Stimulated activated naive CD8-positive, alpha-beta T cell treated with anti-CD3 and anti-CD28 coated beads, Interleukin-15, Interleukin-2, amounts not matched to agents 100 ng/mL and 50 ng/mL, for 24 hours (primary cell): ENCODE measurements around the gene ZCCHC2.

Experiments
- H3K27ac Mint-ChIP-seq: one replicate; pipeline ENCODE4 v1.8.0; 2021; ENCODE audit warnings: mild to moderate bottlenecking, mixed read lengths
- H3K27me3 Mint-ChIP-seq: one replicate; pipeline ENCODE4 v1.8.0; 2021; ENCODE audit warnings: mixed read lengths
- H3K36me3 Mint-ChIP-seq: one replicate; pipeline ENCODE4 v1.8.0; 2021; ENCODE audit warnings: low read depth, mixed read lengths
- H3K4me1 Mint-ChIP-seq: one replicate; pipeline ENCODE4 v1.8.0; 2021; ENCODE audit warnings: low read depth, mixed read lengths
- H3K4me3 Mint-ChIP-seq: one replicate; pipeline ENCODE4 v1.8.0; 2021; ENCODE audit warnings: mild to moderate bottlenecking, mixed read lengths
- H3K9me3 Mint-ChIP-seq: one replicate; pipeline ENCODE4 v1.8.0; 2021; ENCODE audit warnings: mixed read lengths

The ZCCHC2 gene

DNA sequence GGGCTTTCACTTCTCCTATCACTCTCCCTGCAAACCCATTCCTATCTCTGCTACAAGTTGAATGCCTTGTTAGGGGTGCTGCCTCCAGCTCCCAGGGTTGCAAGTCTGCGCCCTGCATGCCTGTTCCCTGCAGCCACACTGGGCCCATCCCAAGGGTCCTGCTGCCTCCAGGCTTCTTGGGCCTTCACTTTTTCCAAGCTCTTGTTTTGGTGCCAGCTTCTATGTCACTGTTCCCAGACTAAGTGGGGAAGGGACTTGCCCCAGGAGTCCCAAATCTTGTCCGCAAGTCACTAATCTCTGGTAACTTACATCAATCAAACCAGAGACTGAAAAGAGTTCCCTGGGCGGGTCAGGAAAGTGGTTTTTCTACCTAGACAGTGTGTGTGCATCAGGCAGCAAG lies 65.4 kb downstream of the ZCCHC2 start:
- Mint-ChIP-seq H3K9me3 (peaks cover 4% of the 10 kb centered on the region), H3K27ac (no peak overlapping the region), H3K4me3 (no peak overlapping the region), H3K27me3 (peaks cover 5% of the 10 kb centered on the region), H3K36me3 (no peaks in the 10 kb centered on the region), H3K4me1 (peaks cover 37% of the 10 kb centered on the region)

DNA sequence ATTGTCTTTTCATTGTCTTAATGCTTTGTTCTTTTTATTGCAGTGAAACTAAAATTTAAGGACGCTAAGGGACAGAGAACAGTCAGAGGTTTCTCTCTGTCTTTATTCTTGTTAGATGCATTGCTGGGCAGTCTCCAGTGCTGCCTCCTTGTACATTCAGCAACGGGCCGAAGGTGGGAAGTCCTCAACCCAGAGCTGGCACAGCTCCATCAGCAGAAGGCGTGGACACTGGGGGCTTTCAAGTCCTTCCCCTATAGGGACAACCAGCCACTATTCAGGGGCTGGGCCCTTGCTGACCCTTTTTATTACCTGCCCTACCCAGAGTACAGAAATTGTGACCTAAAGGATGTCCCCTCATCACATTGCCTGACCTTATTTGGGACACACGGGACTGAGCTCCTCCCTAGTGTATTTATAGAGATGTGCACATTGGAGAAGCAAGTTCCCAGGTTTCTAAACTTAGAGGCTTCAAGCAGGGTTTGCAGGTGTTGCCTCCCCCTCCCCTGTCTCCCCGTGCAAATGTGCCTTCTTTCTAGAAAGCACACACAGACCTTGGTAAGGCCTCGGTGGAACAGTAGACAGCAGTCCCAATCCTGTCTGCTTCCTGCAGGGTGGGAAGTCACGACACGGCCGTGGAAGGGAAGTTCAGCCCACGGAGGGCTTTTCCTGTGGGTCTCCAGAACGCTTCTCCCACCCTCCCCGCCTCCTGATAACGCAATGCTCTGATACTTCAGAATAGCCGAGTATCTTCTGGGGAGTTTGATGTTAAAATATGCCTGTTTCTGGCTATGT lies 68.2 kb downstream of the ZCCHC2 start:
- H3K27me3 Mint-ChIP-seq: peaks cover 11% of the 10 kb centered on the region
- H3K4me3 Mint-ChIP-seq: no peak overlapping the region

DNA sequence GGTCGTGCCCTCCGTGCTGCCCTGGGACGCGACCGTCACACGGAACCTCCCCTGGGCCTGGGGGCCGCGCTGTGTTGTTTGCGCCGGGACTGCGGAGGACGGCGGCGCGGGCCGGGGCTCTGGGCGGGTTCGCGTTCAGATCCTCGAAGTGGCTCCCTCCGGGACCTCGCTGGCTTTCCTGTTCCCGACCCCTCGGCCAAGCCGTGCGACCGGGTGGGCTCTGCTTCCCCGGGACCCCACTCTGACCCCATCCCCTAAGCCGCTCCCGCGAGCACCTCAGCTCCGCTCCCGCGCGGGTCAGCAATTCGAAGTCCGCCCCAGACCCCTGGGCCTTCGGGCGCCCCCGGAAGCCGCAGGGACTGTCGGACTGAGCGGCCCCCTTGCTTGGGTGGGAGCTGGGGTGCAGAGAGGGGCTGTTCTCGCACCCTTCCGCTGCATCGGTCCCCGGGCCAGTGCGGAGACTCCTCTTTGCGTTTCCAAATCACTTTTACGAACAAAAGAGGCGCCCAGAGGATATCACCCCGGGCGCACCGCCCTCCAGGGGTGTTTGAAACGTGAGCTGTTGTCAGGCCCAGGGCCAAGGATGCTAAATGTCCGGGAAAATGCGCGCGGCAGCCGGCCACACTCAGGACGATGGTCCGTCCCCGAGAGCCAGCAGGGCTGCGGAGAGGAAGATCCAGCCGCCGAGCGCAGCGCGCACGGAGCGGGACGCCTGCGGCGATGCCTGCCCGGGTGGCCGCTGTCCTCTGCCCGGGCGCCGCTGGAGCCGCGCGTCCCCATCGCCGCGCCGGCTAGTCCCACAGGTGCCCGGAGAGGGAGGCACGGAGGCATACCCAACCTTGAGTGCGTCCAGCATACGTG lies 73.5 kb downstream of the ZCCHC2 start:
- Mint-ChIP-seq H3K27ac (no peak overlapping the region), H3K4me1 (peaks cover 6% of the 10 kb centered on the region), H3K4me3 (no peak overlapping the region), H3K9me3 (peaks cover 4% of the 10 kb centered on the region), H3K27me3 (peaks cover 57% of the 10 kb centered on the region), H3K36me3 (no peaks in the 10 kb centered on the region)

More for the DNA sequence above, 68.2 kb downstream of the ZCCHC2 start:
- Mint-ChIP-seq H3K27ac (no peak overlapping the region), H3K4me1 (peaks cover 9% of the 10 kb centered on the region), H3K9me3 (peaks cover 4% of the 10 kb centered on the region), H3K36me3 (no peaks in the 10 kb centered on the region)

DNA sequence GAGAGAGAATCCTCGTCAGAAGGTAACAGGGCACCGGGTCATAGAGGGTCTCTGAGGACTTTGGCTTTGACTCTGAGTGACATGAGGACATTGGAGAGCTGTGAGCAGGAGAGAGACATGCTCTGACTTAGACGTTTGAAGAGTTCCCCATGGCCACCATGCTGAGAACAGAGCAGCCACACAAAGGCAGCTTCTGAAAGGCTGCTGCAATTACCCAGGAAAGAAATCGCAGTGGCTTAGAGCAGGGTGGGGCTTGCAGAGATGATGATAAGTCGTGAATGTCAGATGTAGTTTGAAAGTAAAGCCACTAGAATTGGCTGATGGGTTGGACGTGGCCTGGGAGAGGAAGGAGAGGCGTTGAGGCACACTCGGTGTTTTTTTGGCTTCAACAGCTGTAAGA lies 79.0 kb downstream of the ZCCHC2 start:
- no peaks in the 10 kb centered on the region for H3K36me3 Mint-ChIP-seq
- H3K9me3 Mint-ChIP-seq: no peaks in the 10 kb centered on the region
- peaks cover 6% of the 10 kb centered on the region for H3K4me1 Mint-ChIP-seq
- H3K27ac Mint-ChIP-seq: no peak overlapping the region
- H3K27me3 Mint-ChIP-seq: peaks cover 57% of the 10 kb centered on the region
- no peak overlapping the region for H3K4me3 Mint-ChIP-seq

DNA sequence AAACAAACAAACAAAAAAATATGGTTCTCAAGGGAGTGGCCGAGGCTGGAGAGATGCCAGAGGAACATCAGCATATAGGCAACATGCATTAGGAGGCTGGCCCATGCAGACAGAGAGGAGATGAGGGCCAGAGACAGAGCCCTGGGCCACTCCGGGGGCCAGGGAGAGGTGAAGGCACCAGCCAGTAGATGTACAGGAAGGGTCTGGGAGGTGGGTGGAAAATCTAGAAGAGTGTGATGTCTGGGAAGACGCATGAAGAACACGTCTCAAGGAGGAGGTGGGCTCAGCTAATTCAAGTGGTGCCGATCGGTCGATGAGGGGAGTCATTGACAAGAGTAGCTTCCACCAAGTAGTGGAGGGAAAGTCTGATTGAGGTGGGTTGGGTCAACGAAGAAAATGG lies 79.9 kb downstream of the ZCCHC2 start:
- Mint-ChIP-seq H3K9me3 (no peaks in the 10 kb centered on the region), H3K27ac (peak overlapping the region; percentile 34), H3K27me3 (peaks cover 48% of the 10 kb centered on the region)

DNA sequence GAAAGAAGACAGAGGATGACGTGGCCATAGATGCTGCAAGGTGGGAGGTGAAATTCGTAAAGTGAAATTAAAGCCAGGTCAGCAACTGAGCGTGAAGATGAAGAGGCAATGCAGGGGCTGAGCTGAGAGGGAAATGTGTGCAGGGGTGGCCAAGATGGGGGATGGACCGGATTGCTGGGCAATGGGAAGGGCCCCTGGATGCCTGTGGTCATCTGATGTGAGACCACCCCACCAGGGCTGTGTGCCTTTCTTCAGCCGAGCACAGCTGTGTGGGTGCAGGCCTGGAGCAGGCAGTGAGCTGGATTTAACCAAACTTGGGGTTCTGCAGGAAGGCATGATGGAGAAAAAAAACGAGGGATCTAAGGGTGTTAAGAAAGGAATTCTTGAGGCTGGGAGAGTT lies 80.4 kb downstream of the ZCCHC2 start:
- Mint-ChIP-seq H3K4me3 (no peak overlapping the region), H3K36me3 (no peaks in the 10 kb centered on the region), H3K9me3 (no peaks in the 10 kb centered on the region), H3K27ac (no peak overlapping the region), H3K27me3 (peaks cover 45% of the 10 kb centered on the region), H3K4me1 (no peaks in the 10 kb centered on the region)

More for the DNA sequence above, 79.9 kb downstream of the ZCCHC2 start:
- no peaks in the 10 kb centered on the region for H3K4me1 Mint-ChIP-seq
- no peak overlapping the region for H3K4me3 Mint-ChIP-seq
- H3K36me3 Mint-ChIP-seq: no peaks in the 10 kb centered on the region

DNA sequence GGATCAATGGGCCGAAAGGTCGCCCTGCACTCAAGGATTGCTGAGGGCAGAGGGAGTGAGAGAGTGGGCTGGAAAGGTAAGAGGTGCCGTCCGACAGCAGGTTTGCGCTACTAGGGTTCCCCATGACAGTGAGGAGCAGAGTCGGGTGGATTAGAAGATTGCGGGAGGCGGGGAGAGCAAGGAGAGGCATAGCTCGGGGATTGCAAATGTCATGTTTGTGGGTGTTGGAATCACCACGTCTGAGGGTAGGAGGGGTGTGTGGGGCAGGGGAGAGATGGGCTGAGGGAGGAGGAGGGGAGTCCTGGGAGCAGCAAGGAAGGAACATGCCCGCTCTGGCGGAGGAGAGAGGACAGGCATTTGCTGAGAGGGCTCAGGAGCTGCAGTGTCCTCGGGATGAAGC lies 81.2 kb downstream of the ZCCHC2 start:
- Mint-ChIP-seq H3K36me3 (no peaks in the 10 kb centered on the region), H3K27ac (no peak overlapping the region), H3K4me1 (no peaks in the 10 kb centered on the region), H3K9me3 (no peaks in the 10 kb centered on the region), H3K4me3 (no peak overlapping the region), H3K27me3 (peaks cover 38% of the 10 kb centered on the region)

DNA sequence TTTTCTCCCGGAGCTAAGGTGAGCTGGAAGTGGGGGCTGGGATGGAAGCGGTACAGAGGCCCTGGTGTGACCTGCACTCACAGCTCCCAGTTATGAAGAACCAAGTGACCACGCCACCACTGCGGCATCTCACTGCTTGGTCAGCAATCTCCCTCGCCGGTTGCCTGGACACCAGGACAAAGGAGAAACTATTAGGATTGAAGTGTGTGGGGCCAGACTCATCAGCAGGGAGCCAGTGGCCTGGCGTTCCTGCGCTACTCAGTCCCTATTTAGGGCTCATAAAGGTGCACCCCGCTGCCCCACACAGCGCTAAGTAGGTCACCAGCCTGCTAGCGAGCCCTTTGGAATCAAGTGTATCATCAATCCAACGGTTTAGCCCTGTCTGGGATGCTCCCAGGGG lies 82.9 kb downstream of the ZCCHC2 start:
- no peak overlapping the region for H3K4me3 Mint-ChIP-seq
- H3K27ac Mint-ChIP-seq: no peak overlapping the region

DNA sequence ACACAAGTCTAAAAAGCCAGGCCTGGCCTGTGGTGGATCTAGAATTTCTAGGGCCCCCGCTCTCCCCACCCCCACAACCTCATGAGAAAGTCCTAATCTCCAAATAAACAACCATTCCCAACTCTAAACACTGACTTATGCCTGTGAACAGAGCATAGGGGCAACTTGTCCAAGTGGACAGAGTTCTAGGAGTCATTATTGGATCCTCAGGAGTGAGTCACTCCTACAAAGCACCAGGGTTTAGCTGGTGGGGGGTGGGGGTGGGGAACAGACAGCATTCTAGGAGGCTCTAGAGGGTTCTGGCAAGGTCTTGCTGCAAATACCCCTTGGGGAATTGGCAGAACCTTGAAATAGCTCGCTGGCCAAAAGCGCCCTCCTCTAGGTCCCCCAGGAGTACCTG lies 83.3 kb downstream of the ZCCHC2 start:
- H3K27me3 Mint-ChIP-seq: peaks cover 16% of the 10 kb centered on the region
- no peaks in the 10 kb centered on the region for H3K4me1 Mint-ChIP-seq
- no peak overlapping the region for H3K27ac Mint-ChIP-seq
- no peak overlapping the region for H3K4me3 Mint-ChIP-seq
- no peaks in the 10 kb centered on the region for H3K9me3 Mint-ChIP-seq
- no peaks in the 10 kb centered on the region for H3K36me3 Mint-ChIP-seq

More for the DNA sequence above, 82.9 kb downstream of the ZCCHC2 start:
- Mint-ChIP-seq H3K4me1 (no peaks in the 10 kb centered on the region), H3K36me3 (no peaks in the 10 kb centered on the region), H3K27me3 (peaks cover 20% of the 10 kb centered on the region), H3K9me3 (no peaks in the 10 kb centered on the region)

DNA sequence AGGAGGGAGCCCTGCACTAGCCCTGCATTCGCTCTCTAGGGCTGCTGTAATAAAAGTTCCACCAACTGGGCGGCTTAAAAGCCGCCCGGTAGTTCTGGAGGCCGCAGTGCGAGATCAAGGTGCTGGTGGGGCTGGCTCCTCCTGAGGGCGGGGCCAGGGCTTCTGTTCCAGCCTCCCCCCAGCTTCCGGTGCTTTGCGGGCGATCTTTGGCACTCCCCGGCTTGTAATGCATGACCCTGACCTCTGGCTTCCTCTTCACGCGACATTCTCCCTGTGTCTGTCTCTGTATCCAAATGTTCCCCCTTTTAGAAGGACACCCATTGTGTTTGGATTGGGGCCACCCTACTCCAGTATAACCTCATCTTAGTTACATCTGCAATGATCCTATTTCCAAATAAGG lies 84.5 kb downstream of the ZCCHC2 start:
- no peaks in the 10 kb centered on the region for H3K36me3 Mint-ChIP-seq
- no peak overlapping the region for H3K27ac Mint-ChIP-seq
- H3K4me1 Mint-ChIP-seq: no peaks in the 10 kb centered on the region
- H3K27me3 Mint-ChIP-seq: peaks cover 7% of the 10 kb centered on the region
- H3K9me3 Mint-ChIP-seq: no peaks in the 10 kb centered on the region
- no peak overlapping the region for H3K4me3 Mint-ChIP-seq

DNA sequence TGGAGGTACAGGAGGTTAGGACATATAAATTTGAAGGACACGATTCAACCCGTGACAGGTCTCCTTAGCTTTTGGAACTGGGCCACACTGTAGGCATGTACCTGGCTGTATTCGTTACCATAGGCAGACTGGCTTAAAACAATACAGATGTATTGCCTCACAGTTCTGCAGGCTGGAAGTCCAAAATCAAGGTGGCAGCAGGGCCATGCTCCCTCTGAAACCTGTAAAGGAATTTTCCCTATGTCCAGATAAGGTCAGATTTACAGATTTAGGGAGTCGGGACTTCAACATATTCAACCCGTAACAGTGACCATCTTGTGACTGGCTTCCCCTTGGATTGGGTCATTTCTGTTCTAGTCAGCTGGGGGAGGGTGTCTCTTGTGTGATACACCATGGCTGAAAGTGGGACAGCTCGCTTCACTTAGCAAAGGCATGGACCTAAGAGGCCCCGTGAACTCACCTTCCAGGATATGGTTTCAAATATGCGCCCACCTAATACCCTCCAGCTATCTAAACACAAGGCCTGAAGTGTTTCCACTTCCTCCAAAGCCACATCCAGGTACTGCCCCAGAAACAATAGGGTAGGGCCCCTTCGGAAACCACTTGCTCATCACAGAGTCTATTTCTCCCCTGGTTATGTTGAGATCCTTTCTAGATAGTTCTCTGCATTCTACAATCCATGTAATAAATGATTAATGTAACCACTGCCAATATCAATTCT lies 85.0 kb downstream of the ZCCHC2 start:
- H3K27ac Mint-ChIP-seq: no peak overlapping the region
- H3K9me3 Mint-ChIP-seq: no peaks in the 10 kb centered on the region
- peaks cover 7% of the 10 kb centered on the region for H3K27me3 Mint-ChIP-seq

DNA sequence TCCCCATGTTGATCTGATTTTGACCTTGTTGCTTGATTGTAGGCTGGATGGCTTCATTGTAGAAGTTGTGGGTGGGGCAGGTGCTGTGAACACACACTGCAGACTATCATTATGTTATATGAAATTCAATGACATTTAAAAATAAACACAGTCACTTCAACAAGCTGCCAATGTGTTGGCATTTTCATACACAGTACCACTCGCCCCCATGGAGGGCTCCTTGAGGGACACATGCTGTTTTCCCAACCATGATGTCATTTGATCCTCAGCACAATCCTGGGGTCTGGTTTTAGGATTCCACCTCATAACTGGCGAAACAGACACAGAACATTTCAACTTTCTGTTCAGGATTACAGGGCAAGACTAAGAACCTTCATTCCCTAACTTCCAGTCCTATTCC lies 86.9 kb downstream of the ZCCHC2 start:
- Mint-ChIP-seq H3K4me3 (no peak overlapping the region), H3K27me3 (peaks cover 13% of the 10 kb centered on the region), H3K4me1 (no peaks in the 10 kb centered on the region), H3K36me3 (no peaks in the 10 kb centered on the region), H3K9me3 (no peaks in the 10 kb centered on the region), H3K27ac (no peak overlapping the region)

More for the DNA sequence above, 85.0 kb downstream of the ZCCHC2 start:
- H3K4me1 Mint-ChIP-seq: no peaks in the 10 kb centered on the region
- H3K36me3 Mint-ChIP-seq: no peaks in the 10 kb centered on the region
- H3K4me3 Mint-ChIP-seq: no peak overlapping the region

DNA sequence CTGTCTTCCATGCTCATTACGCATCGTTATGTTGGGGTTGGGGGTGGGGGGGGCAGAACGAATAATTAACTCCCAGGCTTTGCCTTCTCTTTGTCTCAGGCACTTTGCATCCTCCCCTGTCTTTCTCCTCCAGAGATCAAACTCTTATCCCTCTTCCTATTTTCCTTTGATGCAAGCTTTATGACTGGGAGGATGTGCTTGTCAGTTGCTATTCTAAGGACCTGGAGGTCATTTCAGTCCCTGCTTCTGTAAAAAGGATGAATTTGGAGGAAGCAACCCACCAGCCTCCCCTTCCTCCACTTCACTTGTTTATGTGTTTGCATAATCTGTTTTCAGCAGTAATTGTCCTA lies 87.5 kb downstream of the ZCCHC2 start:
- H3K36me3 Mint-ChIP-seq: no peaks in the 10 kb centered on the region
- H3K9me3 Mint-ChIP-seq: no peaks in the 10 kb centered on the region
- peaks cover 13% of the 10 kb centered on the region for H3K27me3 Mint-ChIP-seq
- H3K4me3 Mint-ChIP-seq: no peak overlapping the region
- no peak overlapping the region for H3K27ac Mint-ChIP-seq
- no peaks in the 10 kb centered on the region for H3K4me1 Mint-ChIP-seq

DNA sequence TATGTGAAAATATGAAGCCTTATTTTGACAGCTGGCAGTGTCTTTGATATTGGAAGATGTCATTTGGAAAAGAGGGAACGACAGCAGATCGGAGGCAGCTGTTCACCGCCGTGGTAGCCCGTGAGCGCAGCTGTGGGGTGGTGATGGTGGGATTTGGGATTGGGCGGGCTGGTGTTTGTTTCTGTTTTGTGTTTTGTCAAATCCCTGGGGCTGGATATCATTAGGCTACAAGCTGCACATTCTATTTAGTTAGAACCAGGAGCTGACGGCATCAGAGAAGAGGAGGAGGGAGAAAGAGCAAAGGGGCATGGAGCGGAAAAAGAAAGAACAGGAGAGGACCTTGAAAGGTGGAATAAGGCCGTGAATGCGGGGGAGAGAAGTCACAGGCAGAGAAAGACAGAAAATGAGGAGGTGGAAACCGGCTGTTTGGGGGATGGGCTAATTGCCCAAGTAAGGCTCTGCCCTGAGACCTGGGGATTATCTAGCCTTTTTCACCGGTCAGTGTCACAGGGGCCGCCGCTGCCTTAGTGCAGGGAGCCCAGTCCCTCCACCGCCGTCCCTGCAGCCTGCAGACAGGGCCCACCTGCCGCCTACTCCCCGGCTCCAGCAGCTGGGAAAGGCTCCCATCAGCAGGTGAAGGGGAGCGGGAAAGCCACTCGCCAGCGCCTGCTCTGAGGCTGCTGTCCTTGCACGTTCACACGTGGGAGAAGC lies 88.0 kb downstream of the ZCCHC2 start:
- H3K4me1 Mint-ChIP-seq: no peaks in the 10 kb centered on the region
- no peak overlapping the region for H3K27ac Mint-ChIP-seq
- H3K36me3 Mint-ChIP-seq: no peaks in the 10 kb centered on the region
- H3K4me3 Mint-ChIP-seq: no peak overlapping the region
- peaks cover 16% of the 10 kb centered on the region for H3K27me3 Mint-ChIP-seq
- H3K9me3 Mint-ChIP-seq: no peaks in the 10 kb centered on the region
